ENCODE results near the gene ZMAT5. TPM values are rescaled to one million over a fixed set of nuclear protein-coding genes. Genes with fewer than 3 reads are reported as not detected.

Gene ZMAT5
- total and polyA plus RNA-seq, 10 of the 15 experiments (the other 5 are each of a cell fraction or from before 2014, with no cell fraction given), result 2.3 to 43.0 (median 21.9) TPM

- Histone ChIP-seq H2AFZ (ENCODE audit: control insufficient read depth, low read depth, low read length) (no peak overlapping the region), H3K4me2 (ENCODE audit: control insufficient read depth, insufficient read depth) (no peak overlapping the region), H3K9ac (ENCODE audit: control insufficient read depth, insufficient read depth, low read length) (no peak overlapping the region), H3K27ac (ENCODE audit: control insufficient read depth, insufficient read depth) (no peak overlapping the region), H3K36me3 (ENCODE audit: control insufficient read depth in 2 of 2, insufficient read depth in 2 of 2, low read length in 1 of 2) (peaks cover 11 to 61% of the 10 kb centered on the region in 2 experiments), H3K79me2 (ENCODE audit: control insufficient read depth, insufficient read depth, low read length) (no peaks in the 10 kb centered on the region), H3K4me3 (no peak overlapping the region), H3K27me3 (replicated peaks in 1 of 2; ENCODE audit: control insufficient read depth in 2 of 2, insufficient read depth in 2 of 2, low read length in 1 of 2) (no peaks in the 10 kb centered on the region), H3K9me3 (replicated peaks; ENCODE audit: control insufficient read depth, insufficient read depth, low read length) (no peaks in the 10 kb centered on the region), H4K20me1 (ENCODE audit: control insufficient read depth, insufficient read depth) (no peaks in the 10 kb centered on the region), H3K4me1 (ENCODE audit: control insufficient read depth, insufficient read depth, low read length) (no peaks in the 10 kb centered on the region)
- RAD21 ChIA-PET (ENCODE audit: unreplicated experiment), result interaction anchor here (1.1 kb wide), 1 partner anchor 189 kb away, joined by 3 read pairs; no protein-coding TSS in a partner anchor
- intact Hi-C loops (cut with micrococcal nuclease; ENCODE audit: unreplicated experiment) (no loop called here), in situ Hi-C loops (cut with MboI) (no loop called here)
- CTCF ChIA-PET, result interaction anchor here (0.7 to 1.0 kb wide), 3 partner anchors 43 to 191 kb away, joined by 3 to 4 read pairs (median 3); no protein-coding TSS in a partner anchor
- FAIRE-seq (no peak), ATAC-seq (no peak), DNase-seq (ENCODE audit: low read depth, low spot score) (no peak)
- SMC1A ChIA-PET (ENCODE audit: uncharacterized antibody, unreplicated experiment), result no interaction called here
- 86% methylated on average over 4 of the region's 4 CpGs for WGBS (ENCODE audit: insufficient coverage, insufficient replicate concordance, low lambda C conversion rate, missing lambda C conversion rate)
- BruUV-seq (replicated peaks), result no TSS peak
- POLR2A ChIA-PET, result no interaction called here
- no peak for TF ChIP-seq SMARCA5 (IDR thresholded peaks at IDR 0.05)
- no peak for TF ChIP-seq JUNB (IDR thresholded peaks at IDR 0.05)
- no peak for TF ChIP-seq TARDBP (IDR thresholded peaks at IDR 0.05; ENCODE audit: borderline replicate concordance)
- no peak for TF ChIP-seq EZH2 (IDR thresholded peaks at IDR 0.05; ENCODE audit: borderline replicate concordance, control insufficient read depth, low read depth, low read length)
- no peak for TF ChIP-seq ZBTB33 (IDR thresholded peaks at IDR 0.05)
- no peak for TF ChIP-seq CBX5 (IDR thresholded peaks at IDR 0.05; ENCODE audit: low read depth)
- TF ChIP-seq ESRRA (IDR thresholded peaks at IDR 0.05; ENCODE audit: low read length), result no peak
- TF ChIP-seq STAT1 (conservative IDR thresholded peaks at IDR 0.05), result no peak
- no peak for TF ChIP-seq PAX5 (IDR thresholded peaks at IDR 0.05; ENCODE audit: borderline replicate concordance, low read depth, low read length)
- TF ChIP-seq HSF1 (IDR thresholded peaks at IDR 0.05; ENCODE audit: low read depth, low read length), result no peak
- no peak for TF ChIP-seq PBX3 (IDR thresholded peaks at IDR 0.05; ENCODE audit: insufficient replicate concordance, low read depth, low read length)
- no peak for TF ChIP-seq ZNF687 (IDR thresholded peaks at IDR 0.05)
- no peak for TF ChIP-seq E2F8 (IDR thresholded peaks at IDR 0.05; ENCODE audit: low read depth, partially characterized antibody)
These were observed 48.8 kb upstream of the ZMAT5 start for GRCh38 chr22:29815580-29815979.

All from GM12878 (cell line).